ENCODE measurements around the gene TMCC1. TPM values are rescaled to one million over a fixed set of nuclear protein-coding genes. Genes with fewer than 3 reads are reported as not detected.

The TMCC1 gene
- total RNA-seq, 2 experiments from 2014 or later = 33.3 to 33.8 TPM

DNA sequence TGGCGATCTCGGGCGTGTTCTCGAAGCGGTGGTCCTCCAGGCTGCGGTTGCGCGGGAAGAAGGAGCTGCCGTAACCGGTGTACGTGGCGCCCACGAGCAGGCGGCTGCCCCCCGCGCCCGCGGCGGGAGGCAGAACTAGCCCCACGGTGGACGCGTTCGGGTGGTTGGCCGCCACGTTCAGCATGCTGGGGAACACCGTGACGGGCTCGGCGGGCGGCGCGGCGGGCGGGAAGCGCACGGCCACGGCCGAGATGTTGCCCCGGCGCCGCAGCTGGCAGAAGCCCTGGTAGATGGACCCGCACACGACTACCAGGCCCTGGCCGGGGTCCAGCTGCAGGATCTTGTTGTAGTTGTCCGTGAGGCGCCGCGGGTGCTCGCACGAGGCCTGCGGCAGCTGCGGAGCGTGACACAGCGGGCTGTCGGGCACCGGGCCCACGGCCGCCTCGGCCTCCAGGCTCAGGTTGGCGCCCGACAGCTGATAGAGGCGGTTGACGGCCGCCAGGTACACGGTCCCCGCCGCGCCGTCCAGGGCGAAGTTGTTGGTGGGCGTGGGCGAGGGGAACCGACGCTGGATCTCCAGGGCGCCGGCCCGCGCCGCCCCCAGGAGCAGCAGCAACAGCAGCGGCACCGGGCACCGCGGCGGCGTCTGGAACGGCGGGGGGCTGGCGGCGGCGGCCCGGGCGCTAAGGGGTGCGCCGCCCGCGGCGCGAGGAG is 287.4 kb downstream of the TMCC1 start:
- no peak overlapping the region for H3K27ac ChIP-seq (ENCODE audit: low read depth in 1 of 2, low read length in 2 of 2)
- ATAC-seq (ENCODE audit: poor library complexity) = peak; percentile 4
- peak overlapping the region; percentile 53 for H3K4me3 ChIP-seq (ENCODE audit: low read length)
- H3K4me1 ChIP-seq (ENCODE audit: insufficient read depth, low read length) = peaks cover 51% of the 10 kb centered on the region
- Mint-ChIP-seq H3K4me3 (peak overlapping the region; percentile 95), H3K4me1 (ENCODE audit: low read depth) (peaks cover 33% of the 10 kb centered on the region), H3K27me3 (peaks cover 20% of the 10 kb centered on the region), H3K36me3 (ENCODE audit: low read depth) (peaks cover 4% of the 10 kb centered on the region), H3K9me3 (no peaks in the 10 kb centered on the region), H3K27ac (peak overlapping the region; percentile 67)
- peaks cover 0 to 5% of the 10 kb centered on the region in 2 experiments for H3K27me3 ChIP-seq (ENCODE audit: control insufficient read depth in 1 of 2, insufficient read depth in 2 of 2, low read length in 2 of 2)
- H3K36me3 ChIP-seq (ENCODE audit: insufficient read depth, low read length) = no peaks in the 10 kb centered on the region
- TF ChIP-seq, protein P1, sequence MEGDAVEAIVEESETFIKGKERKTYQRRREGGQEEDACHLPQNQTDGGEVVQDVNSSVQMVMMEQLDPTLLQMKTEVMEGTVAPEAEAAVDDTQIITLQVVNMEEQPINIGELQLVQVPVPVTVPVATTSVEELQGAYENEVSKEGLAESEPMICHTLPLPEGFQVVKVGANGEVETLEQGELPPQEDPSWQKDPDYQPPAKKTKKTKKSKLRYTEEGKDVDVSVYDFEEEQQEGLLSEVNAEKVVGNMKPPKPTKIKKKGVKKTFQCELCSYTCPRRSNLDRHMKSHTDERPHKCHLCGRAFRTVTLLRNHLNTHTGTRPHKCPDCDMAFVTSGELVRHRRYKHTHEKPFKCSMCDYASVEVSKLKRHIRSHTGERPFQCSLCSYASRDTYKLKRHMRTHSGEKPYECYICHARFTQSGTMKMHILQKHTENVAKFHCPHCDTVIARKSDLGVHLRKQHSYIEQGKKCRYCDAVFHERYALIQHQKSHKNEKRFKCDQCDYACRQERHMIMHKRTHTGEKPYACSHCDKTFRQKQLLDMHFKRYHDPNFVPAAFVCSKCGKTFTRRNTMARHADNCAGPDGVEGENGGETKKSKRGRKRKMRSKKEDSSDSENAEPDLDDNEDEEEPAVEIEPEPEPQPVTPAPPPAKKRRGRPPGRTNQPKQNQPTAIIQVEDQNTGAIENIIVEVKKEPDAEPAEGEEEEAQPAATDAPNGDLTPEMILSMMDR (IDR thresholded peaks at IDR 0.05) = no peak
- POLR2A ChIA-PET = interaction anchor here (1.2 to 3.6 kb wide), 7 partner anchors 12 to 290 kb away, joined by 3 to 45 read pairs (median 7); partner anchors contain the start of genes IFT122, MBD4 and TMCC1
- intact Hi-C loops (cut with DNase I, micrococcal nuclease) = loop anchor here in 1 of 2 experiments (5.0 kb wide), 2 partner anchors 114 to 169 kb away; partner anchors contain the start of gene MBD4
- CTCF ChIA-PET = interaction anchor here (1.0 to 1.6 kb wide), 3 partner anchors 22 to 166 kb away, joined by 4 to 6 read pairs (median 4); partner anchors contain the start of genes IFT122 and MBD4
- no peaks in the 10 kb centered on the region for H3K9me3 ChIP-seq (ENCODE audit: control insufficient read depth in 1 of 2, insufficient read depth in 1 of 2, low read length in 2 of 2)
- DNase-seq = peak in 4 of 14 experiments; percentile 6 to 57 (median 34)

DNA sequence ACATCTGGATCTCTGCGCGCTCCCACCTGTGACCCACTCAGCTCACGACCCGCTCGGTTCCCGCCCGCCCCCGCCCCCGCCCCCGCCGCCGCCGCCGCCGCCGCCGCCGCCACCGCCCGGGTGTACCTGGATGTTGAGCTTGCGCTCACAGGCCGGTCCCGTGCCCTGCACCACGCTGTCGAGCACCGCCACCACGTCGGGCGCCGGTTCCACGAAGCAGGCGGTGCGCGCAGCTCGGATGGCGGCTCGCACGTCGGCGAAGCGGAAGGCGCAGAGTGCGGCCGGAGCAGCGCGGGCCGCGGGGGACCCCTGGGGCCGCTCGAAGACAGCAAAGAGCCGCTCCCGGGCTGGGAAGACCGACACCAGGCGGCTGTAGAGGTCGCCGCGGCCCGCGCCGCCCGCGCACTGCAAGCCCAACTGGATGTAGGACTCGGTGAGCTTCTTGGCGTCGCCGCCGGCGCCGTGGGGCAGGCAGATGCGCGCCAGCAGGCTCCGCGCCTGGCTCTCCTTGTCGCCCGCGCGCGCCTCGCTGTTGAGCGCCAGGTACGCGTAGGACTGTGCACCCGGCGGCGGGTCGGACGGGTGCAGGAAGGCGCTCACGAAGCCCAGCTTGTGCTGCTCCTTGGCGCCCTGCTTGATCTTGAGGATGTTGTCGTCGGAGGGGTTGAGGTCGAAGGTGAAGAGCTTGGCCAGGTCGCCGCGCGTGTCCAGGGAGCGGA is 288.1 kb downstream of the TMCC1 start:
- Histone ChIP-seq H3K9me3 (ENCODE audit: control insufficient read depth in 1 of 2, insufficient read depth in 1 of 2, low read length in 2 of 2) (no peaks in the 10 kb centered on the region), H3K4me1 (ENCODE audit: insufficient read depth, low read length) (peaks cover 51% of the 10 kb centered on the region), H3K27me3 (ENCODE audit: control insufficient read depth in 1 of 2, insufficient read depth in 2 of 2, low read length in 2 of 2) (peaks cover 0 to 5% of the 10 kb centered on the region in 2 experiments), H3K36me3 (ENCODE audit: insufficient read depth, low read length) (no peaks in the 10 kb centered on the region), H3K4me3 (ENCODE audit: low read length) (peak overlapping the region; percentile 53), H3K27ac (ENCODE audit: low read depth in 1 of 2, low read length in 2 of 2) (no peak overlapping the region)
- TF ChIP-seq, protein P1 (IDR thresholded peaks at IDR 0.05) = no peak
- ChIA-PET CTCF (interaction anchor here (1.0 to 1.6 kb wide), 4 partner anchors 10 to 165 kb away, joined by 3 to 6 read pairs (median 4); partner anchors contain the start of genes IFT122 and MBD4), POLR2A (interaction anchor here (1.2 to 3.6 kb wide), 8 partner anchors 11 to 289 kb away, joined by 3 to 45 read pairs (median 6); partner anchors contain the start of genes IFT122, MBD4 and TMCC1)
- Mint-ChIP-seq H3K9me3 (no peaks in the 10 kb centered on the region), H3K4me1 (ENCODE audit: low read depth) (peaks cover 33% of the 10 kb centered on the region), H3K36me3 (ENCODE audit: low read depth) (peaks cover 4% of the 10 kb centered on the region), H3K27me3 (peaks cover 20% of the 10 kb centered on the region), H3K27ac (peak overlapping the region; percentile 67), H3K4me3 (peak overlapping the region; percentile 95)
- DNase-seq = peak; percentile 31 to 78 (median 43)
- ATAC-seq (ENCODE audit: poor library complexity) = peak; percentile 69
- intact Hi-C loops (cut with DNase I, micrococcal nuclease) = loop anchor here in 1 of 2 experiments (5.0 kb wide), 2 partner anchors 113 to 168 kb away; partner anchors contain the start of gene MBD4

DNA sequence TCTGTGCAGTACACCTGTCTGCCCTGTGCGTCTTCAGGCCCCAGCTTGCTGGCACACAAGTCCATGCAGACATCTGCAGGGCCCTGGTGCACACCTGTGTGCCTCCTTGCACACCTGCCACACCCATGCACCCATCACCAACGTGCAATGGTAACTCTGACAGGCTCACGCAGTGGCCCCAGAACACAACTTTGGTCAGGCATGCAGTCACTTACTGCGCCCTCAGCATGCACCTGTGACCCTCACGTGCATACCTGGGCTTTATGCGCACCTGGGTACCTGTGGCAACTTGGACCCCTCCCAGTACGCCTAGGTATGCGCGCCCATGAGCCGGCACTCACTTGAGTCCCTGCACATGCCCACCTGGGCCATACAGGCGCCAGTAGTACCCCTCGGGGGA is 288.7 kb downstream of the TMCC1 start:
- Mint-ChIP-seq H3K27ac (no peak overlapping the region), H3K9me3 (no peaks in the 10 kb centered on the region), H3K27me3 (peaks cover 20% of the 10 kb centered on the region), H3K36me3 (ENCODE audit: low read depth) (peaks cover 4% of the 10 kb centered on the region), H3K4me1 (ENCODE audit: low read depth) (peaks cover 33% of the 10 kb centered on the region), H3K4me3 (peak overlapping the region; percentile 73)
- Histone ChIP-seq H3K27ac (ENCODE audit: low read depth in 1 of 2, low read length in 2 of 2) (no peak overlapping the region), H3K36me3 (ENCODE audit: insufficient read depth, low read length) (no peaks in the 10 kb centered on the region), H3K9me3 (ENCODE audit: control insufficient read depth in 1 of 2, insufficient read depth in 1 of 2, low read length in 2 of 2) (no peaks in the 10 kb centered on the region), H3K4me3 (ENCODE audit: low read length) (peak overlapping the region; percentile 45), H3K4me1 (ENCODE audit: insufficient read depth, low read length) (peaks cover 55% of the 10 kb centered on the region), H3K27me3 (ENCODE audit: control insufficient read depth in 1 of 2, insufficient read depth in 2 of 2, low read length in 2 of 2) (peaks cover 0 to 5% of the 10 kb centered on the region in 2 experiments)
- intact Hi-C loops (cut with DNase I, micrococcal nuclease) = loop anchor here in 1 of 2 experiments (5.0 kb wide), 2 partner anchors 112 to 167 kb away; partner anchors contain the start of gene MBD4
- DNase-seq (no peak), ATAC-seq (ENCODE audit: poor library complexity) (no peak)
- TF ChIP-seq, protein P1 (IDR thresholded peaks at IDR 0.05) = no peak
- ChIA-PET POLR2A (interaction anchor here (1.2 to 3.6 kb wide), 6 partner anchors 11 to 289 kb away, joined by 3 to 45 read pairs (median 5); partner anchors contain the start of genes IFT122 and TMCC1), CTCF (interaction anchor here (1.3 to 1.6 kb wide), 2 partner anchors 9 to 23 kb away, joined by 3 to 6 read pairs; no protein-coding TSS in a partner anchor)
